H1 (cell line): Measurements from ENCODE around the gene CASS4.

Experiments
- CBX5 ChIP-seq: fragments of 300-800, 300-1000 bp; sonication (generic); IDR thresholded peaks from 2 replicates; pipeline ENCODE4 v1.7.1; 2016; ENCODE audit warnings: antibody characterized with exemption, low read length, low read depth
- CHD2 ChIP-seq: IDR thresholded peaks from 2 replicates; pipeline ENCODE4 v1.6.1; 2012; ENCODE audit warnings: low read length, improper control_type of control experiment
- CREB1 ChIP-seq: IDR thresholded peaks from 2 replicates; pipeline ENCODE4 v1.6.1; 2012; ENCODE audit warnings: inconsistent platforms
- E2F6 ChIP-seq: IDR thresholded peaks from 2 replicates; pipeline ENCODE4 v1.6.1; 2012; ENCODE audit warnings: inconsistent platforms
- EP300 ChIP-seq, 2 experiments: IDR thresholded peaks; 1 replicate in 1 of 2; 2 replicates in 1 of 2; pipeline ENCODE4 v1.6.1; 2011 to 2012; ENCODE audit warnings: low read depth in 2 of 2, low read length in 2 of 2, mild to moderate bottlenecking in 2 of 2, borderline replicate concordance in 1 of 2, inconsistent platforms in 1 of 2, moderate library complexity in 1 of 2
- EZH2 ChIP-seq: fragments of 200-600 bp; sonication (generic); IDR thresholded peaks from 2 replicates; pipeline ENCODE4 v1.7.1; 2012; ENCODE audit warnings: low read depth, mild to moderate bottlenecking, moderate library complexity, low read length, inconsistent platforms; ENCODE audit not compliant: severe bottlenecking
- MAX ChIP-seq: IDR thresholded peaks from 2 replicates; pipeline ENCODE4 v1.6.1; 2012; ENCODE audit warnings: inconsistent platforms
- POLR2A ChIP-seq, 2 experiments: IDR thresholded peaks; 1 replicate in 1 of 2; 2 replicates in 1 of 2; pipeline ENCODE4 v1.6.1; 2011; ENCODE audit warnings: low read depth in 2 of 2, low read length in 2 of 2, mild to moderate bottlenecking in 2 of 2; ENCODE audit errors: control extremely low read depth in 1 of 2
- RAD21 ChIP-seq, 2 experiments: IDR thresholded peaks in 1 of 2; conservative IDR thresholded peaks in 1 of 2; 2 replicates each; pipeline ENCODE4 v1.6.1; 2011; ENCODE audit warnings: low read depth in 2 of 2, low read length in 2 of 2, improper control_type of control experiment in 1 of 2, inconsistent platforms in 1 of 2, mild to moderate bottlenecking in 1 of 2, moderate library complexity in 1 of 2
- RNF2 ChIP-seq: fragments of 200-900, 300-1000 bp; sonication (generic); IDR thresholded peaks from 2 replicates; pipeline ENCODE4 v1.7.1; 2016; ENCODE audit warnings: borderline replicate concordance, low read depth, mild to moderate bottlenecking, antibody characterized with exemption, low read length; ENCODE audit not compliant: poor library complexity, severe bottlenecking; ENCODE audit errors: missing control alignments
- TCF12 ChIP-seq: IDR thresholded peaks from 2 replicates; pipeline ENCODE4 v1.6.1; 2011; ENCODE audit warnings: low read depth, mild to moderate bottlenecking, low read length
- TF ChIP-seq, protein P1 (sequence below), 3 experiments: IDR thresholded peaks; 1 replicate in 2 of 3; 2 replicates in 1 of 3; pipeline versions ENCODE4 v1.5.1 to v1.6.1; 2011; ENCODE audit warnings: low read length in 3 of 3, mild to moderate bottlenecking in 3 of 3, inconsistent platforms in 2 of 3, low read depth in 1 of 3, moderate library complexity in 1 of 3; ENCODE audit not compliant: insufficient read depth in 1 of 3; ENCODE audit errors: control extremely low read depth in 1 of 3
- TF ChIP-seq, protein P2 (sequence below): IDR thresholded peaks from 2 replicates; pipeline ENCODE4 v1.6.1; 2011; ENCODE audit warnings: low read length, improper control_type of control experiment

DNA sequence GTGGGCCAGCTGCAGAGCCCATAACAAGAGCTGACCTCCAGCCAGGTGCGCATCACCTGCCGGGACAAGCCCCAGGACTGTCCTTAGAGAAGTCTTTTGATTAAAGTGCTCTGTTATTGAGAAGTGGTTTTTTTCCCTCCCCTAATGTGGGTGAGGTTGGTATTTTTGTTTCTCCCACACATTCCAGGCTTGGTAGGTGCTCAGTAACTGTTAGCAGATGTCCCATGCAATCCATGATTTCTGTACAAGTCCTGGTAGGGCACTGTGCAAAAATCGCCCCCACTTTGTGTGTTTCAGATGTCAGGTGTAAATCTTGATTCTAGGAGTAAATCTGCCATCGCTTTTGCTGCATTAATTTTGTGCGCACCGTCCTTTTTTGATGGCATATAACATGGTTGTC is 48.6 kb upstream of the CASS4 start:
- TF ChIP-seq, protein P1, sequence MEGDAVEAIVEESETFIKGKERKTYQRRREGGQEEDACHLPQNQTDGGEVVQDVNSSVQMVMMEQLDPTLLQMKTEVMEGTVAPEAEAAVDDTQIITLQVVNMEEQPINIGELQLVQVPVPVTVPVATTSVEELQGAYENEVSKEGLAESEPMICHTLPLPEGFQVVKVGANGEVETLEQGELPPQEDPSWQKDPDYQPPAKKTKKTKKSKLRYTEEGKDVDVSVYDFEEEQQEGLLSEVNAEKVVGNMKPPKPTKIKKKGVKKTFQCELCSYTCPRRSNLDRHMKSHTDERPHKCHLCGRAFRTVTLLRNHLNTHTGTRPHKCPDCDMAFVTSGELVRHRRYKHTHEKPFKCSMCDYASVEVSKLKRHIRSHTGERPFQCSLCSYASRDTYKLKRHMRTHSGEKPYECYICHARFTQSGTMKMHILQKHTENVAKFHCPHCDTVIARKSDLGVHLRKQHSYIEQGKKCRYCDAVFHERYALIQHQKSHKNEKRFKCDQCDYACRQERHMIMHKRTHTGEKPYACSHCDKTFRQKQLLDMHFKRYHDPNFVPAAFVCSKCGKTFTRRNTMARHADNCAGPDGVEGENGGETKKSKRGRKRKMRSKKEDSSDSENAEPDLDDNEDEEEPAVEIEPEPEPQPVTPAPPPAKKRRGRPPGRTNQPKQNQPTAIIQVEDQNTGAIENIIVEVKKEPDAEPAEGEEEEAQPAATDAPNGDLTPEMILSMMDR (IDR thresholded peaks at IDR 0.05; ENCODE audit: control extremely low read depth in 1 of 3, insufficient read depth in 1 of 3, low read depth in 1 of 3, low read length in 3 of 3) = no peak
- TF ChIP-seq, protein P2, sequence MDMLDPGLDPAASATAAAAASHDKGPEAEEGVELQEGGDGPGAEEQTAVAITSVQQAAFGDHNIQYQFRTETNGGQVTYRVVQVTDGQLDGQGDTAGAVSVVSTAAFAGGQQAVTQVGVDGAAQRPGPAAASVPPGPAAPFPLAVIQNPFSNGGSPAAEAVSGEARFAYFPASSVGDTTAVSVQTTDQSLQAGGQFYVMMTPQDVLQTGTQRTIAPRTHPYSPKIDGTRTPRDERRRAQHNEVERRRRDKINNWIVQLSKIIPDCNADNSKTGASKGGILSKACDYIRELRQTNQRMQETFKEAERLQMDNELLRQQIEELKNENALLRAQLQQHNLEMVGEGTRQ = no peak
- TF ChIP-seq E2F6 (no peak), EZH2 (no peak), RNF2 (no peak), TCF12 (no peak), CREB1 (no peak), CBX5 (no peak), RAD21 (IDR thresholded peaks at IDR 0.05 in 1 of 2, conservative IDR thresholded peaks at IDR 0.05 in 1 of 2; ENCODE audit: low read depth in 2 of 2, low read length in 2 of 2) (no peak), POLR2A (IDR thresholded peaks at IDR 0.05; ENCODE audit: control extremely low read depth in 1 of 2, low read depth in 2 of 2, low read length in 2 of 2) (no peak), MAX (no peak), CHD2 (no peak), EP300 (IDR thresholded peaks at IDR 0.05; ENCODE audit: borderline replicate concordance in 1 of 2, low read depth in 2 of 2, low read length in 2 of 2) (no peak)
